HEK293 (cell line): Measurements from ENCODE around the gene MRPL11.

ENCODE experiments used
- CTCF ChIP-seq: fragments of 450-650 bp; formaldehyde crosslinking; IDR thresholded peaks from 2 replicates; pipeline ENCODE4 v1.5.1; 2016; ENCODE audit warnings: missing biosample characterization, missing genetic modification characterization
- KLF10 ChIP-seq: fragments of 450-650 bp; IDR thresholded peaks from 2 replicates; pipeline ENCODE4 v1.5.1; 2018; ENCODE audit warnings: missing biosample characterization, mild to moderate bottlenecking, missing genetic modification characterization

GRCh38 chr11:66484806-66485380 is 46.2 kb upstream of the MRPL11 start:
- TF ChIP-seq KLF10 (tag by site-specific recombination), result no peak
- no peak for TF ChIP-seq CTCF (tag by site-specific recombination)
